Endothelial cell of umbilical vein (primary cell): ENCODE measurements around the gene EIF2B5.

ENCODE experiments used
- EZH2 ChIP-seq: IDR thresholded peaks from 2 replicates; pipeline ENCODE4 v1.6.1; 2012; ENCODE audit warnings: borderline replicate concordance, low read depth, mild to moderate bottlenecking, moderate library complexity, low read length, inconsistent platforms; ENCODE audit not compliant: severe bottlenecking
- FOS ChIP-seq: IDR thresholded peaks from 2 replicates; pipeline ENCODE4 v1.6.1; 2011; ENCODE audit warnings: mild to moderate bottlenecking, low read length, moderate library complexity, borderline replicate concordance; ENCODE audit not compliant: insufficient read depth
- JUN ChIP-seq: IDR thresholded peaks from 2 replicates; pipeline ENCODE4 v1.6.1; 2011; ENCODE audit warnings: borderline replicate concordance, low read depth; ENCODE audit not compliant: insufficient read length, insufficient read depth
- MAX ChIP-seq: IDR thresholded peaks from 2 replicates; pipeline ENCODE4 v1.6.1; 2011; ENCODE audit not compliant: insufficient read depth, insufficient read length
- POLR2A ChIP-seq: IDR thresholded peaks from 2 replicates; pipeline ENCODE4 v1.6.1; 2012; ENCODE audit warnings: low read depth, mild to moderate bottlenecking, control low read depth, low read length
- TF ChIP-seq, protein P1 (sequence below), 2 donors: IDR thresholded peaks; 1 replicate in 1 of 2; 2 replicates in 1 of 2; pipeline ENCODE4 v1.5.1; 2011; ENCODE audit warnings: low read length in 2 of 2, mild to moderate bottlenecking in 2 of 2, moderate library complexity in 2 of 2, control low read depth in 1 of 2, inconsistent platforms in 1 of 2, low read depth in 1 of 2; ENCODE audit not compliant: insufficient read depth in 1 of 2; ENCODE audit errors: extremely low read depth in 1 of 2

GRCh38 chr3:184116017-184116416 is 19.1 kb upstream of the EIF2B5 start:
- TF ChIP-seq, protein P1, sequence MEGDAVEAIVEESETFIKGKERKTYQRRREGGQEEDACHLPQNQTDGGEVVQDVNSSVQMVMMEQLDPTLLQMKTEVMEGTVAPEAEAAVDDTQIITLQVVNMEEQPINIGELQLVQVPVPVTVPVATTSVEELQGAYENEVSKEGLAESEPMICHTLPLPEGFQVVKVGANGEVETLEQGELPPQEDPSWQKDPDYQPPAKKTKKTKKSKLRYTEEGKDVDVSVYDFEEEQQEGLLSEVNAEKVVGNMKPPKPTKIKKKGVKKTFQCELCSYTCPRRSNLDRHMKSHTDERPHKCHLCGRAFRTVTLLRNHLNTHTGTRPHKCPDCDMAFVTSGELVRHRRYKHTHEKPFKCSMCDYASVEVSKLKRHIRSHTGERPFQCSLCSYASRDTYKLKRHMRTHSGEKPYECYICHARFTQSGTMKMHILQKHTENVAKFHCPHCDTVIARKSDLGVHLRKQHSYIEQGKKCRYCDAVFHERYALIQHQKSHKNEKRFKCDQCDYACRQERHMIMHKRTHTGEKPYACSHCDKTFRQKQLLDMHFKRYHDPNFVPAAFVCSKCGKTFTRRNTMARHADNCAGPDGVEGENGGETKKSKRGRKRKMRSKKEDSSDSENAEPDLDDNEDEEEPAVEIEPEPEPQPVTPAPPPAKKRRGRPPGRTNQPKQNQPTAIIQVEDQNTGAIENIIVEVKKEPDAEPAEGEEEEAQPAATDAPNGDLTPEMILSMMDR (IDR thresholded peaks at IDR 0.05; ENCODE audit: extremely low read depth in 1 of 2, insufficient read depth in 1 of 2, low read depth in 1 of 2, low read length in 2 of 2), result no peak
- no peak for TF ChIP-seq FOS
- no peak for TF ChIP-seq MAX
- no peak for TF ChIP-seq POLR2A
- TF ChIP-seq EZH2, result no peak
- no peak for TF ChIP-seq JUN
